Neural cell (in vitro differentiated cells): ENCODE results near the gene PPCDC. TPM values are rescaled to one million over a fixed set of nuclear protein-coding genes. Genes with fewer than 3 reads are reported as not detected.

Experiments used
- H2AFZ ChIP-seq: fragments of 200-600, 300-800 bp; sonication (generic), shearing (Covaris generic); 2 replicates; pipeline ENCODE4 v1.6.0; 2014; ENCODE audit warnings: low read depth, mild to moderate bottlenecking, antibody characterized with exemption, low read length, moderate library complexity
- H3F3A ChIP-seq: fragments of 200-600 bp; shearing (Covaris generic); 2 replicates; pipeline ENCODE4 v1.6.1; 2016; ENCODE audit warnings: mild to moderate bottlenecking, moderate library complexity, mixed read lengths, antibody characterized with exemption, low read length; ENCODE audit not compliant: insufficient read depth, poor library complexity, severe bottlenecking
- H3K27ac ChIP-seq: fragments of 200-600, 300-800 bp; sonication (generic), shearing (Covaris generic); 2 replicates; pipeline ENCODE4 v1.5.1; 2014; ENCODE audit warnings: mild to moderate bottlenecking, low read length, moderate library complexity
- H3K27me3 ChIP-seq: fragments of 300-800, 200-600 bp; sonication (generic), shearing (Covaris generic); 2 replicates; pipeline ENCODE4 v1.6.0; 2014; ENCODE audit warnings: mild to moderate bottlenecking, low read depth, low read length, moderate library complexity; ENCODE audit not compliant: insufficient read depth
- H3K36me3 ChIP-seq: fragments of 300-800, 200-600 bp; sonication (generic), shearing (Covaris generic); 2 replicates; pipeline ENCODE4 v1.5.1; 2014; ENCODE audit warnings: mild to moderate bottlenecking, antibody characterized with exemption, low read length, moderate library complexity; ENCODE audit not compliant: insufficient read depth
- H3K4me2 ChIP-seq: fragments of 300-800, 200-600 bp; sonication (generic), shearing (Covaris generic); 2 replicates; pipeline ENCODE4 v1.6.0; 2014; ENCODE audit warnings: mild to moderate bottlenecking, low read length
- H3K4me3 ChIP-seq: fragments of 300-800, 200-600 bp; sonication (generic), shearing (Covaris generic); 2 replicates; pipeline ENCODE4 v1.5.1; 2014; ENCODE audit warnings: mild to moderate bottlenecking, low read length, moderate library complexity
- H3K79me2 ChIP-seq: fragments of 200-600 bp; shearing (Covaris generic); replicated peaks from 2 replicates; pipeline ENCODE4 v1.6.0; 2014; ENCODE audit warnings: mild to moderate bottlenecking, low read length, moderate library complexity; ENCODE audit not compliant: insufficient read depth
- H3K9ac ChIP-seq: fragments of 300-800, 200-600 bp; sonication (generic), shearing (Covaris generic); 2 replicates; pipeline ENCODE4 v1.6.1; 2016; ENCODE audit warnings: mild to moderate bottlenecking, low read length, mixed read lengths
- H3K9me2 ChIP-seq: fragments of 200-600 bp; shearing (Covaris generic); 2 replicates; pipeline ENCODE4 v1.6.1; 2016; ENCODE audit warnings: mild to moderate bottlenecking, low read length, mixed read lengths; ENCODE audit not compliant: insufficient read depth
- H3K9me3 ChIP-seq: fragments of 200-600, 300-800 bp; sonication (generic), shearing (Covaris generic); 2 replicates; pipeline ENCODE4 v1.6.1; 2016; ENCODE audit warnings: mild to moderate bottlenecking, mixed run types, low read length, moderate library complexity, mixed read lengths
- H4K20me1 ChIP-seq: fragments of 200-600 bp; shearing (Covaris generic); 2 replicates; pipeline ENCODE4 v1.6.1; 2016; ENCODE audit warnings: mild to moderate bottlenecking, mixed run types; ENCODE audit not compliant: insufficient read depth
- EP300 ChIP-seq: fragments of 450-650 bp; conservative IDR thresholded peaks from 2 replicates; pipeline ENCODE4 v1.6.1; 2014; ENCODE audit warnings: antibody characterized with exemption, mild to moderate bottlenecking, moderate library complexity; ENCODE audit not compliant: poor library complexity, severe bottlenecking
- EZH2 ChIP-seq: fragments of 200-600, 300-800 bp; shearing (Covaris generic), sonication (generic); IDR thresholded peaks from 2 replicates; pipeline ENCODE4 v1.6.1; 2014; ENCODE audit warnings: antibody characterized with exemption, low read length, borderline replicate concordance, mild to moderate bottlenecking; ENCODE audit not compliant: insufficient read depth, poor library complexity, severe bottlenecking
- MXI1 ChIP-seq: fragments of 450-650 bp; conservative IDR thresholded peaks from 2 replicates; pipeline ENCODE4 v1.6.1; 2014; ENCODE audit warnings: antibody characterized with exemption, mild to moderate bottlenecking; ENCODE audit not compliant: poor library complexity, severe bottlenecking
- POLR2AphosphoS5 ChIP-seq: IDR thresholded peaks from 2 replicates; pipeline ENCODE4 v1.6.1; 2012
- RAD21 ChIP-seq: fragments of 450-650 bp; conservative IDR thresholded peaks from 2 replicates; pipeline ENCODE4 v1.6.1; 2014; ENCODE audit warnings: antibody characterized with exemption, mild to moderate bottlenecking, moderate library complexity
- SMC3 ChIP-seq: fragments of 450-650 bp; conservative IDR thresholded peaks from 2 replicates; pipeline ENCODE4 v1.6.1; 2014; ENCODE audit warnings: antibody characterized with exemption, mild to moderate bottlenecking, moderate library complexity; ENCODE audit not compliant: poor library complexity
- TAF1 ChIP-seq: IDR thresholded peaks from 2 replicates; pipeline ENCODE4 v1.6.1; 2012; ENCODE audit warnings: low read depth
- polyA plus RNA-seq: library from polyadenylated mRNA; depleted of rRNA; stranded (reverse); fragments of >200 nt; gene quantifications from 2 replicates; pipeline ENCODE4 v1.2.3, GENCODE V29; 2014
- TF ChIP-seq, protein P1 (sequence below): IDR thresholded peaks from 2 replicates; pipeline ENCODE4 v1.6.1; 2012; ENCODE audit warnings: borderline replicate concordance
- TF ChIP-seq, protein P2 (sequence below): fragments of 450-650 bp; IDR thresholded peaks from 2 replicates; pipeline ENCODE4 v1.5.1; 2014; ENCODE audit warnings: antibody characterized with exemption, mild to moderate bottlenecking, moderate library complexity; ENCODE audit not compliant: poor library complexity, severe bottlenecking

PPCDC gene
- polyA plus RNA-seq, 1 donor from 2014 or later, result 13.6 TPM

DNA sequence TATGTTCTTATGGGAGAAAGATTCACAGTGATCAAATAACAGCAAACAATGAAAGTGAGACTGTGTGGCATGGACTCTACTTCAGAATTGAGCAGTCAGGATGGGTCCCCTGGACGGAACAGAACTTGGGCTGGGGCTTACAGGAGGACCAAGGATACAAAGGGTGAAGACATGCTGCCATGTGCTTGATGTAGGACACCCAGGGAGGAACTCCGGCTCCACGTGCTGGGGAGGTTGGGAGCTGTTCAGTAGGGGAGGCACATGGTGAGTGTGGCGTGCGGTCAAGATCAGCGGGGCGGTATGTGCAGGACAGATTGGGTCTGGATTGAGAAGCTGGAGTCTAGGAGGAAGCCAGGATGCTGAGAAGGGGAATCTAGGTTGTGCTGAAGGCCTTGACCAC lies 32.6 kb downstream of the PPCDC start:
- no peaks in the 10 kb centered on the region for H3F3A ChIP-seq
- H3K27ac ChIP-seq, result no peak overlapping the region
- H3K4me2 ChIP-seq, result no peak overlapping the region
- H2AFZ ChIP-seq, result no peak overlapping the region
- no peak overlapping the region for H3K9ac ChIP-seq
- no peaks in the 10 kb centered on the region for H3K9me3 ChIP-seq
- H3K27me3 ChIP-seq, result no peaks in the 10 kb centered on the region
- H4K20me1 ChIP-seq, result no peaks in the 10 kb centered on the region
- no peaks in the 10 kb centered on the region for H3K9me2 ChIP-seq
- TF ChIP-seq RAD21 (no peak), TAF1 (no peak), EP300 (no peak), EZH2 (no peak), MXI1 (no peak), POLR2AphosphoS5 (no peak), SMC3 (no peak)
- TF ChIP-seq, protein P1, sequence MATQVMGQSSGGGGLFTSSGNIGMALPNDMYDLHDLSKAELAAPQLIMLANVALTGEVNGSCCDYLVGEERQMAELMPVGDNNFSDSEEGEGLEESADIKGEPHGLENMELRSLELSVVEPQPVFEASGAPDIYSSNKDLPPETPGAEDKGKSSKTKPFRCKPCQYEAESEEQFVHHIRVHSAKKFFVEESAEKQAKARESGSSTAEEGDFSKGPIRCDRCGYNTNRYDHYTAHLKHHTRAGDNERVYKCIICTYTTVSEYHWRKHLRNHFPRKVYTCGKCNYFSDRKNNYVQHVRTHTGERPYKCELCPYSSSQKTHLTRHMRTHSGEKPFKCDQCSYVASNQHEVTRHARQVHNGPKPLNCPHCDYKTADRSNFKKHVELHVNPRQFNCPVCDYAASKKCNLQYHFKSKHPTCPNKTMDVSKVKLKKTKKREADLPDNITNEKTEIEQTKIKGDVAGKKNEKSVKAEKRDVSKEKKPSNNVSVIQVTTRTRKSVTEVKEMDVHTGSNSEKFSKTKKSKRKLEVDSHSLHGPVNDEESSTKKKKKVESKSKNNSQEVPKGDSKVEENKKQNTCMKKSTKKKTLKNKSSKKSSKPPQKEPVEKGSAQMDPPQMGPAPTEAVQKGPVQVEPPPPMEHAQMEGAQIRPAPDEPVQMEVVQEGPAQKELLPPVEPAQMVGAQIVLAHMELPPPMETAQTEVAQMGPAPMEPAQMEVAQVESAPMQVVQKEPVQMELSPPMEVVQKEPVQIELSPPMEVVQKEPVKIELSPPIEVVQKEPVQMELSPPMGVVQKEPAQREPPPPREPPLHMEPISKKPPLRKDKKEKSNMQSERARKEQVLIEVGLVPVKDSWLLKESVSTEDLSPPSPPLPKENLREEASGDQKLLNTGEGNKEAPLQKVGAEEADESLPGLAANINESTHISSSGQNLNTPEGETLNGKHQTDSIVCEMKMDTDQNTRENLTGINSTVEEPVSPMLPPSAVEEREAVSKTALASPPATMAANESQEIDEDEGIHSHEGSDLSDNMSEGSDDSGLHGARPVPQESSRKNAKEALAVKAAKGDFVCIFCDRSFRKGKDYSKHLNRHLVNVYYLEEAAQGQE, result no peak
- TF ChIP-seq, protein P2, sequence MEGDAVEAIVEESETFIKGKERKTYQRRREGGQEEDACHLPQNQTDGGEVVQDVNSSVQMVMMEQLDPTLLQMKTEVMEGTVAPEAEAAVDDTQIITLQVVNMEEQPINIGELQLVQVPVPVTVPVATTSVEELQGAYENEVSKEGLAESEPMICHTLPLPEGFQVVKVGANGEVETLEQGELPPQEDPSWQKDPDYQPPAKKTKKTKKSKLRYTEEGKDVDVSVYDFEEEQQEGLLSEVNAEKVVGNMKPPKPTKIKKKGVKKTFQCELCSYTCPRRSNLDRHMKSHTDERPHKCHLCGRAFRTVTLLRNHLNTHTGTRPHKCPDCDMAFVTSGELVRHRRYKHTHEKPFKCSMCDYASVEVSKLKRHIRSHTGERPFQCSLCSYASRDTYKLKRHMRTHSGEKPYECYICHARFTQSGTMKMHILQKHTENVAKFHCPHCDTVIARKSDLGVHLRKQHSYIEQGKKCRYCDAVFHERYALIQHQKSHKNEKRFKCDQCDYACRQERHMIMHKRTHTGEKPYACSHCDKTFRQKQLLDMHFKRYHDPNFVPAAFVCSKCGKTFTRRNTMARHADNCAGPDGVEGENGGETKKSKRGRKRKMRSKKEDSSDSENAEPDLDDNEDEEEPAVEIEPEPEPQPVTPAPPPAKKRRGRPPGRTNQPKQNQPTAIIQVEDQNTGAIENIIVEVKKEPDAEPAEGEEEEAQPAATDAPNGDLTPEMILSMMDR, result no peak
- H3K36me3 ChIP-seq, result no peaks in the 10 kb centered on the region
- no peaks in the 10 kb centered on the region for H3K79me2 ChIP-seq
- H3K4me3 ChIP-seq, result no peak overlapping the region

DNA sequence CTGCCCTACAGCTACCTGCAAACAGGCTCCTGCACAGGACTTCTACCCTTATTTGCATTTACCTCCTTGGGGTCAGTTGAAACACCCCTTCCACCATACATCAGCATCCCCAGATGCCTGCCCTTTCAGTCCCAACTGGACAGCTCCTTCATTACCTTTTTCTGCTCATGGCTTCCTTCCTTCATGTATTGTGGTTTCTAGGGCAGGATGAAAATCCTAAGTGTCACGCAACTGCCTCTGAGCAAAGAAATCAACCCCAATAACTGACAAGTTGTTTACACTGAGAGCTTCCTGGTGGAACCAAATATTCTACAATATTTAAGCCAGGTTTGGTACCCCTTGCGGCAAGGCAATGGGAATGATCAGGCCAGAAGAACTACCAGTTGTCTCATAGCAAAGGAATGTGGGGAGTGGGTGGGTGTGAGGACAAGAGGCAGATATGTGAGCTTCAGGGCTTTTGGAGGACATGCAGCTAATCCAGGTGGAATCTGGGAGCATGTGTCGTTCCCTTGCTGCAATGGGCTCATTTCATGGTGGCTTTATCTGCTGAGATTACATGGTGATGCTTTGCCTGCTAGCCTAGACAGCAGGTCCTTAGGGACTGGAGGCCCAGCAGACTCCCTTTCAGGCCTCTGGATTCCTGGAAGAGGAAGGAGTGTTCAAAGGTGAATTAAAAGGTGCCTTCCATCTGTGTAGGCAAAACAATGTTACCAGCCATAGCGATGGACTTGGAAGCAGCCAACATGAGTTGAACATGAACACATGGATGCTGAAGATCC lies 34.9 kb downstream of the PPCDC start:
- no peaks in the 10 kb centered on the region for H4K20me1 ChIP-seq
- no peak overlapping the region for H3K4me3 ChIP-seq
- H3K9me2 ChIP-seq, result no peaks in the 10 kb centered on the region
- H2AFZ ChIP-seq, result no peak overlapping the region
- H3K9ac ChIP-seq, result no peak overlapping the region
- no peaks in the 10 kb centered on the region for H3K27me3 ChIP-seq
- no peak for TF ChIP-seq SMC3
- TF ChIP-seq EP300, result no peak
- TF ChIP-seq, protein P1, result no peak
- TF ChIP-seq EZH2, result no peak
- no peaks in the 10 kb centered on the region for H3F3A ChIP-seq
- no peak overlapping the region for H3K4me2 ChIP-seq
- H3K79me2 ChIP-seq, result no peaks in the 10 kb centered on the region
- H3K36me3 ChIP-seq, result no peaks in the 10 kb centered on the region
- H3K9me3 ChIP-seq, result no peaks in the 10 kb centered on the region
- no peak overlapping the region for H3K27ac ChIP-seq
